ENCODE measurements around the gene ANKS1B. TPM values are rescaled to one million over a fixed set of nuclear protein-coding genes. Genes with fewer than 3 reads are reported as not detected.

The ANKS1B gene
- total RNA-seq, 4 donors from 2014 or later: 16.6 to 62.6 (median 40.2) TPM

- intact Hi-C loops (cut with DNase I; ENCODE audit: low total_unique reads): no loop called here
- no peak for TF ChIP-seq POLR2A (IDR thresholded peaks at IDR 0.05)
- no peak for TF ChIP-seq CTCF (IDR thresholded peaks at IDR 0.05)
These were observed 1167.0 kb downstream of the ANKS1B start for GRCh38 chr12:98817742-98818141.

GRCh38 chr12:98816720-98817119 is 1168.0 kb downstream of the ANKS1B start:
- Histone ChIP-seq H3K4me1 (no peaks in the 10 kb centered on the region), H3K36me3 (no peaks in the 10 kb centered on the region), H3K9me3 (no peaks in the 10 kb centered on the region), H3K4me3 (no peak overlapping the region), H3K27me3 (no peaks in the 10 kb centered on the region), H3K27ac (no peak overlapping the region)
- intact Hi-C loops (cut with DNase I; ENCODE audit: low total_unique reads): no loop called here
- DNase-seq: no peak
- TF ChIP-seq POLR2A (IDR thresholded peaks at IDR 0.05) (no peak), CTCF (IDR thresholded peaks at IDR 0.05) (no peak)

More at GRCh38 chr12:98817742-98818141, 1167.0 kb downstream of the ANKS1B start:
- Histone ChIP-seq H3K4me1 (no peaks in the 10 kb centered on the region), H3K27ac (no peak overlapping the region), H3K27me3 (no peaks in the 10 kb centered on the region), H3K36me3 (no peaks in the 10 kb centered on the region), H3K4me3 (no peak overlapping the region), H3K9me3 (no peaks in the 10 kb centered on the region)
- DNase-seq: no peak

GRCh38 chr12:98814254-98814653 is 1170.5 kb downstream of the ANKS1B start:
- H3K27ac ChIP-seq: no peak overlapping the region
- no peak for DNase-seq
- no peak for TF ChIP-seq POLR2A (IDR thresholded peaks at IDR 0.05)
- TF ChIP-seq CTCF (IDR thresholded peaks at IDR 0.05): no peak
- H3K4me1 ChIP-seq: no peaks in the 10 kb centered on the region
- no peaks in the 10 kb centered on the region for H3K27me3 ChIP-seq
- H3K4me3 ChIP-seq: no peak overlapping the region
- no peaks in the 10 kb centered on the region for H3K36me3 ChIP-seq
- intact Hi-C loops (cut with DNase I; ENCODE audit: low total_unique reads): no loop called here
- no peaks in the 10 kb centered on the region for H3K9me3 ChIP-seq

GRCh38 chr12:98812225-98812624 is 1172.5 kb downstream of the ANKS1B start:
- Histone ChIP-seq H3K9me3 (no peaks in the 10 kb centered on the region), H3K27ac (no peak overlapping the region), H3K4me1 (no peaks in the 10 kb centered on the region), H3K36me3 (no peaks in the 10 kb centered on the region), H3K27me3 (no peaks in the 10 kb centered on the region), H3K4me3 (no peak overlapping the region)
- TF ChIP-seq CTCF (IDR thresholded peaks at IDR 0.05) (no peak), POLR2A (IDR thresholded peaks at IDR 0.05) (no peak)
- intact Hi-C loops (cut with DNase I; ENCODE audit: low total_unique reads): no loop called here
- DNase-seq: no peak

- H3K9me3 ChIP-seq: no peaks in the 10 kb centered on the region
- no peak overlapping the region for H3K27ac ChIP-seq
- no peaks in the 10 kb centered on the region for H3K36me3 ChIP-seq
- intact Hi-C loops (cut with DNase I; ENCODE audit: low total_unique reads): no loop called here
- no peak for DNase-seq
- TF ChIP-seq POLR2A (IDR thresholded peaks at IDR 0.05): no peak
- TF ChIP-seq CTCF (IDR thresholded peaks at IDR 0.05): no peak
- H3K4me3 ChIP-seq: no peak overlapping the region
- no peaks in the 10 kb centered on the region for H3K27me3 ChIP-seq
- no peaks in the 10 kb centered on the region for H3K4me1 ChIP-seq
These were observed 1176.4 kb downstream of the ANKS1B start for GRCh38 chr12:98808243-98808875.
